ENCODE measurements around the gene PPP1R13B. TPM values are rescaled to one million over a fixed set of nuclear protein-coding genes. Genes with fewer than 3 reads are reported as not detected.
"Not testable (repeated sequence)": the region's sequence is repeated elsewhere in the genome, so short reads cannot be mapped to it uniquely, and the experiment has no call there.

Gene PPP1R13B
- total and polyA plus RNA-seq, 2 donors = 3.5 to 7.4 TPM

GRCh38 chr14:103694572-103695026 lies 152.8 kb downstream of the PPP1R13B start:
- peaks cover 69 to 71% of the 10 kb centered on the region in 2 donors for H3K36me3 ChIP-seq (ENCODE audit: control insufficient read depth in 2 of 2, insufficient read depth in 2 of 2, low read length in 1 of 2)
- no peak for DNase-seq (ENCODE audit: low read depth in 6 of 9, low spot score in 9 of 9)
- no peak overlapping the region for H3K4me3 ChIP-seq (ENCODE audit: low read length in 2 of 2)
- no peaks in the 10 kb centered on the region for H3K9me3 ChIP-seq (ENCODE audit: control insufficient read depth in 2 of 2, insufficient read depth in 1 of 2, low read length in 1 of 2)
- whole genome bisulfite sequencing = 97% methylated on average over 20 of the region's 20 CpGs
- H3K27ac ChIP-seq (ENCODE audit: low read depth in 1 of 2, low read length in 1 of 2) = no peak overlapping the region
- H3K27me3 ChIP-seq (ENCODE audit: control insufficient read depth in 2 of 2, insufficient read depth in 1 of 2, low read length in 1 of 2) = no peaks in the 10 kb centered on the region
- peaks cover 10 to 24% of the 10 kb centered on the region in 2 donors for H3K4me1 ChIP-seq (ENCODE audit: control insufficient read depth in 2 of 2, insufficient read depth in 2 of 2, low read length in 2 of 2)

- no peaks in the 10 kb centered on the region for H3K27me3 ChIP-seq (ENCODE audit: control insufficient read depth in 2 of 2, insufficient read depth in 1 of 2, low read length in 1 of 2)
- no peaks in the 10 kb centered on the region for H3K9me3 ChIP-seq (ENCODE audit: control insufficient read depth in 2 of 2, insufficient read depth in 1 of 2, low read length in 1 of 2)
- 97% methylated on average over 22 of the region's 22 CpGs for WGBS
- peaks cover 6 to 16% of the 10 kb centered on the region in 2 donors for H3K4me1 ChIP-seq (ENCODE audit: control insufficient read depth in 2 of 2, insufficient read depth in 2 of 2, low read length in 2 of 2)
- no peak for DNase-seq (ENCODE audit: low read depth in 6 of 9, low spot score in 9 of 9)
- H3K27ac ChIP-seq (ENCODE audit: low read depth in 1 of 2, low read length in 1 of 2) = no peak overlapping the region
- peaks cover 68 to 71% of the 10 kb centered on the region in 2 donors for H3K36me3 ChIP-seq (ENCODE audit: control insufficient read depth in 2 of 2, insufficient read depth in 2 of 2, low read length in 1 of 2)
- H3K4me3 ChIP-seq (ENCODE audit: low read length in 2 of 2) = no peak overlapping the region
These were observed 153.9 kb downstream of the PPP1R13B start for GRCh38 chr14:103693515-103693914.

- Histone ChIP-seq H3K27ac (ENCODE audit: low read depth in 1 of 2, low read length in 1 of 2) (no peak overlapping the region), H3K9me3 (ENCODE audit: control insufficient read depth in 2 of 2, insufficient read depth in 1 of 2, low read length in 1 of 2) (no peaks in the 10 kb centered on the region), H3K36me3 (ENCODE audit: control insufficient read depth in 2 of 2, insufficient read depth in 2 of 2, low read length in 1 of 2) (peaks cover 68 to 70% of the 10 kb centered on the region in 2 donors), H3K4me3 (ENCODE audit: low read length in 2 of 2) (no peak overlapping the region), H3K4me1 (ENCODE audit: control insufficient read depth in 2 of 2, insufficient read depth in 2 of 2, low read length in 2 of 2) (peaks cover 0 to 11% of the 10 kb centered on the region in 2 donors), H3K27me3 (ENCODE audit: control insufficient read depth in 2 of 2, insufficient read depth in 1 of 2, low read length in 1 of 2) (no peaks in the 10 kb centered on the region)
- 95% methylated on average over 12 of the region's 12 CpGs for WGBS
- no peak for DNase-seq (ENCODE audit: low read depth in 6 of 9, low spot score in 9 of 9)
These were observed 154.5 kb downstream of the PPP1R13B start for GRCh38 chr14:103692871-103693270.

GRCh38 chr14:103692159-103692558 lies 155.2 kb downstream of the PPP1R13B start:
- H3K9me3 ChIP-seq (ENCODE audit: control insufficient read depth in 2 of 2, insufficient read depth in 1 of 2, low read length in 1 of 2) = no peaks in the 10 kb centered on the region
- no peak overlapping the region for H3K27ac ChIP-seq (ENCODE audit: low read depth in 1 of 2, low read length in 1 of 2)
- WGBS = 97% methylated on average over 17 of the region's 17 CpGs
- H3K27me3 ChIP-seq (ENCODE audit: control insufficient read depth in 2 of 2, insufficient read depth in 1 of 2, low read length in 1 of 2) = no peaks in the 10 kb centered on the region
- no peak for DNase-seq (ENCODE audit: low read depth in 6 of 9, low spot score in 9 of 9)
- H3K4me3 ChIP-seq (ENCODE audit: low read length in 2 of 2) = no peak overlapping the region
- H3K36me3 ChIP-seq (ENCODE audit: control insufficient read depth in 2 of 2, insufficient read depth in 2 of 2, low read length in 1 of 2) = peaks cover 66 to 69% of the 10 kb centered on the region in 2 donors
- H3K4me1 ChIP-seq (ENCODE audit: control insufficient read depth in 2 of 2, insufficient read depth in 2 of 2, low read length in 2 of 2) = peaks cover 0 to 9% of the 10 kb centered on the region in 2 donors

GRCh38 chr14:103691655-103692054 lies 155.7 kb downstream of the PPP1R13B start:
- not testable (repeated sequence) for H3K27me3 ChIP-seq (ENCODE audit: control insufficient read depth in 2 of 2, insufficient read depth in 1 of 2, low read length in 1 of 2); H3K4me1 ChIP-seq (ENCODE audit: control insufficient read depth in 2 of 2, insufficient read depth in 2 of 2, low read length in 2 of 2); DNase-seq (ENCODE audit: low read depth in 6 of 9, low spot score in 9 of 9); H3K27ac ChIP-seq (ENCODE audit: low read depth in 1 of 2, low read length in 1 of 2); H3K4me3 ChIP-seq (ENCODE audit: low read length in 2 of 2); H3K9me3 ChIP-seq (ENCODE audit: control insufficient read depth in 2 of 2, insufficient read depth in 1 of 2, low read length in 1 of 2)
- WGBS = 92% methylated on average over 5 of the region's 5 CpGs
- peaks cover 70 to 74% of the 10 kb centered on the region in 2 donors for H3K36me3 ChIP-seq (ENCODE audit: control insufficient read depth in 2 of 2, insufficient read depth in 2 of 2, low read length in 1 of 2)

- DNase-seq (ENCODE audit: low read depth in 6 of 9, low spot score in 9 of 9) = no peak
- Histone ChIP-seq H3K4me1 (ENCODE audit: control insufficient read depth in 2 of 2, insufficient read depth in 2 of 2, low read length in 2 of 2) (no peaks in the 10 kb centered on the region), H3K4me3 (ENCODE audit: low read length in 2 of 2) (no peak overlapping the region), H3K36me3 (ENCODE audit: control insufficient read depth in 2 of 2, insufficient read depth in 2 of 2, low read length in 1 of 2) (peaks cover 68 to 75% of the 10 kb centered on the region in 2 donors), H3K9me3 (ENCODE audit: control insufficient read depth in 2 of 2, insufficient read depth in 1 of 2, low read length in 1 of 2) (no peaks in the 10 kb centered on the region), H3K27ac (ENCODE audit: low read depth in 1 of 2, low read length in 1 of 2) (no peak overlapping the region), H3K27me3 (ENCODE audit: control insufficient read depth in 2 of 2, insufficient read depth in 1 of 2, low read length in 1 of 2) (no peaks in the 10 kb centered on the region)
- 97% methylated on average over 8 of the region's 8 CpGs for WGBS
These were observed 157.0 kb downstream of the PPP1R13B start for GRCh38 chr14:103690332-103690731.

- Histone ChIP-seq H3K4me1 (ENCODE audit: control insufficient read depth in 2 of 2, insufficient read depth in 2 of 2, low read length in 2 of 2) (no peaks in the 10 kb centered on the region), H3K27me3 (ENCODE audit: control insufficient read depth in 2 of 2, insufficient read depth in 1 of 2, low read length in 1 of 2) (no peaks in the 10 kb centered on the region), H3K9me3 (ENCODE audit: control insufficient read depth in 2 of 2, insufficient read depth in 1 of 2, low read length in 1 of 2) (no peaks in the 10 kb centered on the region), H3K4me3 (ENCODE audit: low read length in 2 of 2) (no peak overlapping the region), H3K36me3 (ENCODE audit: control insufficient read depth in 2 of 2, insufficient read depth in 2 of 2, low read length in 1 of 2) (peaks cover 65 to 78% of the 10 kb centered on the region in 2 donors), H3K27ac (ENCODE audit: low read depth in 1 of 2, low read length in 1 of 2) (no peak overlapping the region)
- no peak for DNase-seq (ENCODE audit: low read depth in 6 of 9, low spot score in 9 of 9)
- 96% methylated on average over 16 of the region's 16 CpGs for WGBS
These were observed 158.2 kb downstream of the PPP1R13B start for GRCh38 chr14:103688906-103689902.

GRCh38 chr14:103688441-103688840 lies 158.9 kb downstream of the PPP1R13B start:
- 99% methylated on average over 5 of the region's 5 CpGs for WGBS
- Histone ChIP-seq H3K4me3 (ENCODE audit: low read length in 2 of 2) (no peak overlapping the region), H3K36me3 (ENCODE audit: control insufficient read depth in 2 of 2, insufficient read depth in 2 of 2, low read length in 1 of 2) (peaks cover 59 to 74% of the 10 kb centered on the region in 2 donors), H3K4me1 (ENCODE audit: control insufficient read depth in 2 of 2, insufficient read depth in 2 of 2, low read length in 2 of 2) (no peaks in the 10 kb centered on the region), H3K9me3 (ENCODE audit: control insufficient read depth in 2 of 2, insufficient read depth in 1 of 2, low read length in 1 of 2) (no peaks in the 10 kb centered on the region), H3K27me3 (ENCODE audit: control insufficient read depth in 2 of 2, insufficient read depth in 1 of 2, low read length in 1 of 2) (no peaks in the 10 kb centered on the region), H3K27ac (ENCODE audit: low read depth in 1 of 2, low read length in 1 of 2) (no peak overlapping the region)
- DNase-seq (ENCODE audit: low read depth in 6 of 9, low spot score in 9 of 9) = no peak

- Histone ChIP-seq H3K27me3 (ENCODE audit: control insufficient read depth in 2 of 2, insufficient read depth in 1 of 2, low read length in 1 of 2) (no peaks in the 10 kb centered on the region), H3K4me1 (ENCODE audit: control insufficient read depth in 2 of 2, insufficient read depth in 2 of 2, low read length in 2 of 2) (no peaks in the 10 kb centered on the region), H3K4me3 (ENCODE audit: low read length in 2 of 2) (no peak overlapping the region), H3K36me3 (ENCODE audit: control insufficient read depth in 2 of 2, insufficient read depth in 2 of 2, low read length in 1 of 2) (peaks cover 59 to 74% of the 10 kb centered on the region in 2 donors), H3K9me3 (ENCODE audit: control insufficient read depth in 2 of 2, insufficient read depth in 1 of 2, low read length in 1 of 2) (no peaks in the 10 kb centered on the region), H3K27ac (ENCODE audit: low read depth in 1 of 2, low read length in 1 of 2) (no peak overlapping the region)
- 98% methylated on average over 4 of the region's 4 CpGs for WGBS
- no peak for DNase-seq (ENCODE audit: low read depth in 6 of 9, low spot score in 9 of 9)
These were observed 159.7 kb downstream of the PPP1R13B start for GRCh38 chr14:103687712-103688111.

All from thymus (tissue), 11 donors.